CD14-positive monocyte (primary cell): Measurements from ENCODE around the gene MKNK1. TPM values are rescaled to one million over a fixed set of nuclear protein-coding genes. Genes with fewer than 3 reads are reported as not detected.

Source experiments
- DNase-seq, 3 donors: peaks; one replicate each; pipeline ENCODE4 v3.0.0-alpha.2; 2011 to 2022
- H2AFZ ChIP-seq: 2 replicates; pipeline ENCODE4 v1.6.0; 2012; ENCODE audit warnings: mild to moderate bottlenecking, low read depth, low read length, inconsistent platforms; ENCODE audit not compliant: insufficient read depth, poor library complexity, severe bottlenecking
- H3K27ac ChIP-seq, 2 donors: 1 replicate in 1 of 2; 2 replicates in 1 of 2; pipeline ENCODE4 v1.5.1; 2012 to 2013; ENCODE audit warnings: low read length in 2 of 2, control low read depth in 1 of 2, inconsistent platforms in 1 of 2, low read depth in 1 of 2, mild to moderate bottlenecking in 1 of 2
- H3K27me3 ChIP-seq, 2 donors: one replicate each; pipeline versions ENCODE4 v1.6.0 to v1.6.1; 2011 to 2013; ENCODE audit warnings: low read length in 2 of 2; ENCODE audit not compliant: control insufficient read depth in 2 of 2, insufficient read depth in 2 of 2
- H3K36me3 ChIP-seq, 2 donors: replicated peaks in 1 of 2; 1 replicate in 1 of 2; 2 replicates in 1 of 2; pipeline versions ENCODE4 v1.5.1 to v1.6.1; 2012 to 2013; ENCODE audit warnings: low read length in 2 of 2, control low read depth in 1 of 2, inconsistent platforms in 1 of 2, mild to moderate bottlenecking in 1 of 2; ENCODE audit not compliant: insufficient read depth in 2 of 2, control insufficient read depth in 1 of 2
- H3K4me1 ChIP-seq, 2 donors: 1 replicate in 1 of 2; 2 replicates in 1 of 2; pipeline versions ENCODE4 v1.5.1 to v1.6.1; 2012 to 2013; ENCODE audit warnings: low read length in 2 of 2, control low read depth in 1 of 2, inconsistent platforms in 1 of 2, mild to moderate bottlenecking in 1 of 2, moderate library complexity in 1 of 2; ENCODE audit not compliant: insufficient read depth in 2 of 2, control insufficient read depth in 1 of 2
- H3K4me2 ChIP-seq: replicated peaks from 2 replicates; pipeline ENCODE3; 2012; ENCODE audit warnings: low read length, moderate library complexity, mild to moderate bottlenecking; ENCODE audit not compliant: poor library complexity, severe bottlenecking; ENCODE audit errors: extremely low read depth
- H3K4me3 ChIP-seq, 3 experiments: fragments of 200-600 bp in 1 of 3; sonication (generic) in 1 of 3; replicated peaks in 1 of 3; 1 replicate in 2 of 3; 2 replicates in 1 of 3; pipeline ENCODE4 v1.5.1; 2011 to 2013; ENCODE audit warnings: low read length in 3 of 3, mild to moderate bottlenecking in 3 of 3, control low read depth in 2 of 3, low read depth in 2 of 3, inconsistent platforms in 1 of 3, moderate library complexity in 1 of 3
- H3K79me2 ChIP-seq: 2 replicates; pipeline ENCODE4 v1.6.0; 2012; ENCODE audit warnings: mild to moderate bottlenecking, control low read depth, inconsistent platforms, low read length, moderate library complexity; ENCODE audit not compliant: insufficient read depth
- H3K9ac ChIP-seq: 2 replicates; pipeline ENCODE4 v1.6.0; 2017; ENCODE audit warnings: low read length, mild to moderate bottlenecking; ENCODE audit not compliant: insufficient read depth, poor library complexity, severe bottlenecking
- H3K9me3 ChIP-seq, 2 donors: replicated peaks in 1 of 2; 1 replicate in 1 of 2; 2 replicates in 1 of 2; pipeline versions ENCODE4 v1.5.1 to v1.6.1; 2012 to 2013; ENCODE audit warnings: low read length in 2 of 2, control low read depth in 1 of 2; ENCODE audit not compliant: control insufficient read depth in 1 of 2, insufficient read depth in 1 of 2
- H4K20me1 ChIP-seq: 2 replicates; pipeline ENCODE4 v1.6.0; 2012; ENCODE audit warnings: mild to moderate bottlenecking, low read length, control low read depth, moderate library complexity; ENCODE audit not compliant: insufficient read depth
- H3K27ac Mint-ChIP-seq, 7 donors: one replicate each; pipeline ENCODE4 v1.8.0; 2020; ENCODE audit warnings: mild to moderate bottlenecking in 7 of 7, mixed read lengths in 7 of 7, moderate library complexity in 6 of 7, inconsistent platforms in 2 of 7
- H3K27me3 Mint-ChIP-seq, 3 donors: one replicate each; pipeline ENCODE4 v1.8.0; 2021 to 2022; ENCODE audit warnings: low read depth in 3 of 3, mild to moderate bottlenecking in 3 of 3, mixed read lengths in 3 of 3, moderate library complexity in 3 of 3, inconsistent platforms in 1 of 3
- H3K36me3 Mint-ChIP-seq, 2 donors: one replicate each; pipeline ENCODE4 v1.8.0; 2020; ENCODE audit warnings: mixed read lengths in 2 of 2, inconsistent platforms in 1 of 2, mild to moderate bottlenecking in 1 of 2
- H3K4me1 Mint-ChIP-seq: one replicate; pipeline ENCODE4 v1.8.0; 2020; ENCODE audit warnings: mild to moderate bottlenecking, mixed read lengths
- H3K4me3 Mint-ChIP-seq, 2 donors: one replicate each; pipeline ENCODE4 v1.8.0; 2020; ENCODE audit warnings: mild to moderate bottlenecking in 2 of 2, mixed read lengths in 2 of 2, moderate library complexity in 1 of 2
- H3K9me3 Mint-ChIP-seq, 7 donors: one replicate each; pipeline ENCODE4 v1.8.0; 2020 to 2022; ENCODE audit warnings: mixed read lengths in 7 of 7, mild to moderate bottlenecking in 6 of 7, moderate library complexity in 6 of 7, inconsistent platforms in 2 of 7
- WGBS: methylation state at CpG from one replicate; pipeline ENCODE4 v1.1.5; 2013; ENCODE audit warnings: missing lambda C conversion rate; ENCODE audit not compliant: insufficient coverage; 5-methylcytosine and 5-hydroxymethylcytosine counted together
- intact Hi-C, 2 donors: fragments of 100-400 bp; cut with micrococcal nuclease; formaldehyde crosslinking; loops; one replicate each; pipeline versions ENCODE4 v1.15.0 to v1.15.1; 2023
- polyA plus RNA-seq, 3 donors: library from polyadenylated mRNA; depleted of rRNA in 1 of 3; unstranded in 2 of 3; stranded (reverse) in 1 of 3; fragments of 300-500 nt in 2 of 3; fragments of >200 nt in 1 of 3; fragmentation: Illumina TruSeq in 2 of 3; gene quantifications; 1 replicate in 2 of 3; 2 replicates in 1 of 3; pipeline ENCODE4 v1.2.3, GENCODE V29; 2012 to 2021
- TF ChIP-seq, protein P1 (sequence below): fragments of 200-600 bp; IDR thresholded peaks from one replicate; pipeline ENCODE4 v1.8.0; 2022; ENCODE audit warnings: antibody characterized with exemption, mild to moderate bottlenecking

The MKNK1 gene
- polyA plus RNA-seq, 3 donors = 38.2 to 144 (median 38.6) TPM

DNA sequence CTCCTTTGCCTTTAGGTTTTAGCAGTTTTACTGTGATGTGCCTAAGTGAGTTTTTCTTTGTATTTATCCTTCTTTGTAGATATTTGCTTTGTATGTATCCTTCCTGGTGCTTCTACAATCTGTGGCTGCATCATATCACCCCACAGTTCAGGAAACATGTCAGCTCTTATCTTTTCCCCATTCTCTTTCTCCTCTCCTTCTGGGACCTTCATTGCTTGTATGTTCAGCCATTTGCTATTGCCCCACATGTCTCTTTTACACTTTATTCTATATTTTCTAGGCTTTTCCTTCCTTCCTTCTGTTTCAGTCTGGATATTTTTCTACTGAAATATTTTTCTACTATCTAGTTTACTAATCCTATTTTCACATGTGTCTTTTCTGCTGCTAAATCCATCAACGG lies 67.5 kb downstream of the MKNK1 start:
- H2AFZ ChIP-seq = no peak overlapping the region
- H3K4me2 ChIP-seq = no peak overlapping the region
- TF ChIP-seq, protein P1, sequence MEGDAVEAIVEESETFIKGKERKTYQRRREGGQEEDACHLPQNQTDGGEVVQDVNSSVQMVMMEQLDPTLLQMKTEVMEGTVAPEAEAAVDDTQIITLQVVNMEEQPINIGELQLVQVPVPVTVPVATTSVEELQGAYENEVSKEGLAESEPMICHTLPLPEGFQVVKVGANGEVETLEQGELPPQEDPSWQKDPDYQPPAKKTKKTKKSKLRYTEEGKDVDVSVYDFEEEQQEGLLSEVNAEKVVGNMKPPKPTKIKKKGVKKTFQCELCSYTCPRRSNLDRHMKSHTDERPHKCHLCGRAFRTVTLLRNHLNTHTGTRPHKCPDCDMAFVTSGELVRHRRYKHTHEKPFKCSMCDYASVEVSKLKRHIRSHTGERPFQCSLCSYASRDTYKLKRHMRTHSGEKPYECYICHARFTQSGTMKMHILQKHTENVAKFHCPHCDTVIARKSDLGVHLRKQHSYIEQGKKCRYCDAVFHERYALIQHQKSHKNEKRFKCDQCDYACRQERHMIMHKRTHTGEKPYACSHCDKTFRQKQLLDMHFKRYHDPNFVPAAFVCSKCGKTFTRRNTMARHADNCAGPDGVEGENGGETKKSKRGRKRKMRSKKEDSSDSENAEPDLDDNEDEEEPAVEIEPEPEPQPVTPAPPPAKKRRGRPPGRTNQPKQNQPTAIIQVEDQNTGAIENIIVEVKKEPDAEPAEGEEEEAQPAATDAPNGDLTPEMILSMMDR = no peak
- DNase-seq = no peak
- no peak overlapping the region for H3K4me3 Mint-ChIP-seq
- H4K20me1 ChIP-seq = no peaks in the 10 kb centered on the region
- H3K4me1 ChIP-seq = peaks cover 3 to 6% of the 10 kb centered on the region in 2 donors
- H3K9me3 ChIP-seq = no peaks in the 10 kb centered on the region
- no CpG with 5 or more reads among the region's 1 CpG for WGBS
- H3K4me3 ChIP-seq = no peak overlapping the region
- H3K36me3 Mint-ChIP-seq = peaks cover 0 to 4% of the 10 kb centered on the region in 2 donors
- H3K27ac ChIP-seq = no peak overlapping the region
- peaks cover 5% of the 10 kb centered on the region for H3K4me1 Mint-ChIP-seq
- no peak overlapping the region for H3K9ac ChIP-seq
- peaks cover 0 to 7% (median 2%) of the 10 kb centered on the region in 7 donors for H3K9me3 Mint-ChIP-seq
- no peak overlapping the region for H3K27ac Mint-ChIP-seq
- peaks cover 36 to 50% (median 46%) of the 10 kb centered on the region in 3 donors for H3K27me3 Mint-ChIP-seq
- H3K36me3 ChIP-seq = no peaks in the 10 kb centered on the region
- intact Hi-C loops = loop anchor here in 1 of 2 donors (10.0 kb wide), 1 partner anchor 188 kb away; no protein-coding TSS in a partner anchor
- H3K27me3 ChIP-seq = peaks cover 15 to 44% of the 10 kb centered on the region in 2 donors
- H3K79me2 ChIP-seq = no peaks in the 10 kb centered on the region

DNA sequence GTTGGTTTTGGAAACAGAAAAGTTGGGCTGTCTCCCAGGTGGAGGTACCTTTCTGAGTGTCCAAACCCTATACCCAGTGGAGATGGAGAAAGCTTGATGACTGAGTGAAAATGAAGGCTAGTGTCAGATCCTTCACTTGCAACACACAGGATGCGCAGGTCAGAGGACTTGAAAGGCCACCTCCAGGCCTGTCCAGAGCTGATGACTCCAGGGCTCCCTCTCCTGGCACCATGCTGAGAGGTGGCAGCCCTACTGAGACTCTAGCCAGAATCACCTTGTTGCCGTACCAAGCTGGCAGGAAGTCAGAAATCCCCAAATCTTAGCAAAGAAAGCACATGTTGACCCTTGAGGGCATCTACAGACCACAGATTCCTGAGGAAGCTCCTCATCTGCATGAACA lies 69.0 kb downstream of the MKNK1 start:
- no peak overlapping the region for H3K27ac ChIP-seq
- H4K20me1 ChIP-seq = no peaks in the 10 kb centered on the region
- H3K4me2 ChIP-seq = no peak overlapping the region
- Mint-ChIP-seq H3K9me3 (peaks cover 0 to 7% (median 2%) of the 10 kb centered on the region in 7 donors), H3K27me3 (peaks cover 39 to 61% (median 48%) of the 10 kb centered on the region in 3 donors), H3K27ac (no peak overlapping the region), H3K36me3 (peaks cover 0 to 4% of the 10 kb centered on the region in 2 donors), H3K4me3 (no peak overlapping the region), H3K4me1 (peaks cover 5% of the 10 kb centered on the region)
- TF ChIP-seq, protein P1 = peak; percentile 40
- peaks cover 15 to 54% of the 10 kb centered on the region in 2 donors for H3K27me3 ChIP-seq
- H3K4me1 ChIP-seq = peaks cover 3 to 6% of the 10 kb centered on the region in 2 donors
- no peak overlapping the region for H2AFZ ChIP-seq
- intact Hi-C loops = loop anchor here in 1 of 2 donors (10.0 kb wide), 1 partner anchor 190 kb away; no protein-coding TSS in a partner anchor
- H3K36me3 ChIP-seq = no peaks in the 10 kb centered on the region
- H3K9ac ChIP-seq = no peak overlapping the region
- no peak overlapping the region for H3K4me3 ChIP-seq
- WGBS = 59% methylated on average over 2 of the region's 2 CpGs
- H3K79me2 ChIP-seq = no peaks in the 10 kb centered on the region
- no peaks in the 10 kb centered on the region for H3K9me3 ChIP-seq
- peak; percentile 7 to 18 (median 14) for DNase-seq
